ENCODE measurements around the gene FBXL16. TPM values are rescaled to one million over a fixed set of nuclear protein-coding genes. Genes with fewer than 3 reads are reported as not detected.

Gene FBXL16
- total RNA-seq, 4 donors from 2014 or later: 0.42 to 1.2 (median 0.51) TPM

DNA sequence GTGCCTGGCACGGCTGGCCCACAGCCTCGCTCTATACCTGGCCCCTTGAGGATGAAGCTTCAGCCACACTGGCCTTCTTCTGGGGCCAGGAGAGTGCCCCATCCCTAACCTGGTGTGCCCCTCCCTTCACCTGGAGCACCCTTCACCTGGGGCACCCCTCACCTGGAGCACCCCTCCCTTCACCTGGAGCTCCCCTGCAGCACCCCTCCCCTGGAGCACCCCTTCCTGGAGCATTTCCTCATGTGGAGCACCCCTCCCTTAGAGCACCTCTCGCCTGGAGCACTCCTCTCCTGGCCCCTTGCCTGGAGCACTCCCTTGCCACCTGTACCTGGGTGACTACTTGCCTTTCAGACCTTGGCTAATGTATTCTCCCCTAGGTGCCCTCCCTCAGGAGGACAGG, 2.4 kb upstream of the FBXL16 start:
- WGBS: 64% methylated on average over 3 of the region's 3 CpGs
- intact Hi-C loops (cut with DNase I): no loop called here
- H3K36me3 ChIP-seq: no peaks in the 10 kb centered on the region
- no peak overlapping the region for H3K27ac ChIP-seq (replicated peaks in 1 of 4)
- H3K4me3 ChIP-seq: no peak overlapping the region
- H3K9me3 ChIP-seq: no peaks in the 10 kb centered on the region
- TF ChIP-seq, protein P1, sequence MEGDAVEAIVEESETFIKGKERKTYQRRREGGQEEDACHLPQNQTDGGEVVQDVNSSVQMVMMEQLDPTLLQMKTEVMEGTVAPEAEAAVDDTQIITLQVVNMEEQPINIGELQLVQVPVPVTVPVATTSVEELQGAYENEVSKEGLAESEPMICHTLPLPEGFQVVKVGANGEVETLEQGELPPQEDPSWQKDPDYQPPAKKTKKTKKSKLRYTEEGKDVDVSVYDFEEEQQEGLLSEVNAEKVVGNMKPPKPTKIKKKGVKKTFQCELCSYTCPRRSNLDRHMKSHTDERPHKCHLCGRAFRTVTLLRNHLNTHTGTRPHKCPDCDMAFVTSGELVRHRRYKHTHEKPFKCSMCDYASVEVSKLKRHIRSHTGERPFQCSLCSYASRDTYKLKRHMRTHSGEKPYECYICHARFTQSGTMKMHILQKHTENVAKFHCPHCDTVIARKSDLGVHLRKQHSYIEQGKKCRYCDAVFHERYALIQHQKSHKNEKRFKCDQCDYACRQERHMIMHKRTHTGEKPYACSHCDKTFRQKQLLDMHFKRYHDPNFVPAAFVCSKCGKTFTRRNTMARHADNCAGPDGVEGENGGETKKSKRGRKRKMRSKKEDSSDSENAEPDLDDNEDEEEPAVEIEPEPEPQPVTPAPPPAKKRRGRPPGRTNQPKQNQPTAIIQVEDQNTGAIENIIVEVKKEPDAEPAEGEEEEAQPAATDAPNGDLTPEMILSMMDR (IDR thresholded peaks at IDR 0.05): no peak
- TF ChIP-seq EP300 (IDR thresholded peaks at IDR 0.05) (no peak), POLR2A (IDR thresholded peaks at IDR 0.05; ENCODE audit: low read depth) (no peak)
- no peak for DNase-seq (ENCODE audit: extremely low spot score)
- H3K4me1 ChIP-seq: peaks cover 9 to 46% (median 38%) of the 10 kb centered on the region in 4 donors
- H3K27me3 ChIP-seq: peaks cover 0 to 93% (median 75%) of the 10 kb centered on the region in 4 donors

DNA sequence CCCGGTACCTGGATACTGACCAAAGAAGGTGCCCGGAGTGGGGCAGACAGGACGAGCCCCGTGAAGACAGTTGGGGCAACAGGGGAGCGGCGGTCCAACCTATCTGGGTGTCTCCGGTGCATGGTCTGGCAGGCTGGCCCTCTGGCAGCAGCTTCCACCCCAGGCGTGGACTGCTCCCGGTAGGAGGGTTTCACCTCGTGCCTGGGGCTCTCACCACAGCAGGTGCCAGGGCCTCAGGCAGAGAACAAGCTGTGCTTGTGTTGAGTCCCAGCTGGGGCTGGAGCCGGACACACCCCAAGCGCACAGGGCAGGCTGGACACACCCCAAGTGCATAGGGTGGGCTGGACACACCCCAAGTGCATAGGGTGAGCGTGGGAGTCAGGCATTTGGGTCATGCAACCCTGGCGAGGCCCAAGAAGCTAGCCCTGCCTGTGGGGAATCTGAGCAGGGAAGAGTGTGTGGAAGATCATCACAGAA, 1.5 kb upstream of the FBXL16 start:
- 35% methylated on average over 14 of the region's 14 CpGs for whole genome bisulfite sequencing
- intact Hi-C loops (cut with DNase I): no loop called here
- H3K27me3 ChIP-seq: peaks cover 0 to 99% (median 84%) of the 10 kb centered on the region in 4 donors

DNA sequence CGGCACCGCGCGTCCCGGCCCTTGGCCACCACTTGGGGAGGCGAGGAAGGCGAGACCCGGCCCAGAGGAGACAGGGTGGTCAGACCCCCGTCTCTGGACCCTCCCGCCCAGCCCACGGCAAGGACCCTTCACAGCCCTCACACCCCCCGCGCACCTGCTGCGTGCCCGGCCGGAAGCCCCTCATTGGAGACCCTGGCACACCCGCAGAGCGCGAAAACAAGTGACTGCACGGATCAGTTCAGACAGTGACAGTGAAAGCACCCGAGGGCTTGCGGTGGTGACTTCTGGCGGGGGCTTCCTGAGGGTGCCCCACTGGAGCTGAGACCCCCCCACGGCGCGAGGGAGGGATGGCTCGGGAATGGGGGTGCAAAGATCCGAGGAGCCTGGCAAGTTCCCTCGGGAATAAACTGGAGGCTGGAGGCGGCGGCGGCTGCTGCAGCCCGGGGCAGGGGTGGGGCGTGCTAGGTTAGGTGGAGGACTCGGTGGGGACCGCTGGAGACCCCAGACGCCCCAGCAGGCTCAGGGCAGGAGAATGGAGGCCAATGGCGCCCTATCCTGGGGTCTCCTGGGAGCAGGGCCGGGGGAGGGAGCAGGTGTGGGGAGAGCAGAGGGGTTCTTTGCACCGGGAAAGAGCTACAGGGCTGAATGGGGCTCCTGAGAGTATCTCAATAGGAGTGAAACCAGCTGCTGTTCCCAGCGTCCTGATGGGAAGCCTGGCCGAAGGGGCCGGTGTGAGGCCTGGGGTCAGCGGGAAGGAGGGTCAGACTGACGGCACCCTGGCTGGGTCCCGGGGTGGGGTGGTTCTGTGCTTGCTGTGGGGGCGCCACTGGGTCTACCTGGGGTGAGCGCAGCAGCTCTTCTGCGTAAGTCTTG, 824 bp upstream of the FBXL16 start:
- 6% methylated on average over 25 of the region's 49 CpGs for WGBS
- Histone ChIP-seq H3K4me1 (peaks cover 9 to 38% (median 28%) of the 10 kb centered on the region in 4 donors), H3K36me3 (no peaks in the 10 kb centered on the region), H3K4me3 (peak overlapping the region in 2 of 4 donors; percentile 24 to 42), H3K9me3 (no peaks in the 10 kb centered on the region), H3K27ac (replicated peaks in 1 of 4) (no peak overlapping the region), H3K27me3 (peaks cover 0 to 99% (median 89%) of the 10 kb centered on the region in 4 donors)
- no peak for DNase-seq (ENCODE audit: extremely low spot score)
- no peak for TF ChIP-seq POLR2A (IDR thresholded peaks at IDR 0.05; ENCODE audit: low read depth)
- TF ChIP-seq, protein P1 (IDR thresholded peaks at IDR 0.05): no peak
- intact Hi-C loops (cut with DNase I): no loop called here

More for the DNA sequence above, 1.5 kb upstream of the FBXL16 start:
- Histone ChIP-seq H3K4me3 (no peak overlapping the region), H3K36me3 (no peaks in the 10 kb centered on the region), H3K4me1 (peaks cover 9 to 44% (median 32%) of the 10 kb centered on the region in 4 donors), H3K27ac (replicated peaks in 1 of 4) (no peak overlapping the region), H3K9me3 (no peaks in the 10 kb centered on the region)
- no peak for DNase-seq (ENCODE audit: extremely low spot score)
- no peak for TF ChIP-seq EP300 (IDR thresholded peaks at IDR 0.05)
- no peak for TF ChIP-seq POLR2AphosphoS5 (IDR thresholded peaks at IDR 0.05)
- no peak for TF ChIP-seq POLR2A (IDR thresholded peaks at IDR 0.05; ENCODE audit: low read depth)
- TF ChIP-seq, protein P1 (IDR thresholded peaks at IDR 0.05): no peak

DNA sequence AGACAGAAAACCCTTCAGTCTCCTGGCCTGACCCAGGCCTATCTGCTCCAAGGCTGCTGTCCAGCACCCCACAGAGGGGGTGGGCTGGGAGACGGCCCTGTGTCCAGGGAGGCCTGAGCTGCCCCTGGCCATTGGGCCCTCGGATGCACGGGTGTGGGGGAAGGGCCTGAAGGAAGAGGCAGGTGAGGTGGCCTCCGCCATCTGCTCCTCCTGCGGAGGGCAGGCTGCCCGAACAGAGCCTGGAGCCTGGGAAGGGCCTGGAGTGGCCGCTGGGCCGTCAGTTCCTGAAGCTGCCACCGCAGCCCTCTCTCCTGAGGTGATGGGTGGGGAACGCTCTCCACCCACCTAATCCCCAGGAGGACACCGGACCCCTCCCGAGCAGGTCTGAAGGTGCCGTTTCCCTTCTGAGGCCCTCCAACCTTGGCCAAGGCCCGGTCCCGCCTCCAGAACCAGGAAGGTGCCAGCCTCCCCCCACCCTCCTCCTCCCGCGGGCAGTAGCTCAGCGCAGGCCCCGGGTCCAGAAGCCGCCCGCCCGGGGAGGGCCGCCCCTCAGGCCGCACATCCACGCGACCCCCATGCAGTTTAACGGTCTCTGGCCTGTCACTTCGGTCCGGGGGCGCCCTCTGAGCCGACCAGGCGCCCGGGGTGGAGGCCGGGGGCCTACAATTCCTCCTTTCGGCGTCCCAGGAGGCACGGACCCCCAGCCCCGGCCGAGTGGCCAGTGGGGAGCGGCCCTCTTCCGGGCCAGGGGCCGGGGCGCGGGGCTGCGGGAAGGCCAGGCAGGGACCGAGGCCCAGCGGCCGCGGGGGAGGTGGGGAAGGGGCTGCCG, 835 bp downstream of the FBXL16 start:
- TF ChIP-seq, protein P1 (IDR thresholded peaks at IDR 0.05): no peak
- TF ChIP-seq EP300 (IDR thresholded peaks at IDR 0.05) (no peak), POLR2AphosphoS5 (IDR thresholded peaks at IDR 0.05) (no peak), POLR2A (IDR thresholded peaks at IDR 0.05; ENCODE audit: low read depth) (no peak)
- intact Hi-C loops (cut with DNase I): no loop called here
- no peak overlapping the region for H3K4me3 ChIP-seq
- DNase-seq (ENCODE audit: extremely low spot score): no peak
- H3K27me3 ChIP-seq: peaks cover 0 to 99% (median 86%) of the 10 kb centered on the region in 4 donors
- H3K36me3 ChIP-seq: no peaks in the 10 kb centered on the region
- no peak overlapping the region for H3K27ac ChIP-seq (replicated peaks in 1 of 4)
- H3K9me3 ChIP-seq: no peaks in the 10 kb centered on the region
- peaks cover 5 to 44% (median 27%) of the 10 kb centered on the region in 4 donors for H3K4me1 ChIP-seq
- 20% methylated on average over 3 of the region's 50 CpGs for WGBS
